ENCODE results near the gene SH3PXD2A.

The SH3PXD2A gene

DNA sequence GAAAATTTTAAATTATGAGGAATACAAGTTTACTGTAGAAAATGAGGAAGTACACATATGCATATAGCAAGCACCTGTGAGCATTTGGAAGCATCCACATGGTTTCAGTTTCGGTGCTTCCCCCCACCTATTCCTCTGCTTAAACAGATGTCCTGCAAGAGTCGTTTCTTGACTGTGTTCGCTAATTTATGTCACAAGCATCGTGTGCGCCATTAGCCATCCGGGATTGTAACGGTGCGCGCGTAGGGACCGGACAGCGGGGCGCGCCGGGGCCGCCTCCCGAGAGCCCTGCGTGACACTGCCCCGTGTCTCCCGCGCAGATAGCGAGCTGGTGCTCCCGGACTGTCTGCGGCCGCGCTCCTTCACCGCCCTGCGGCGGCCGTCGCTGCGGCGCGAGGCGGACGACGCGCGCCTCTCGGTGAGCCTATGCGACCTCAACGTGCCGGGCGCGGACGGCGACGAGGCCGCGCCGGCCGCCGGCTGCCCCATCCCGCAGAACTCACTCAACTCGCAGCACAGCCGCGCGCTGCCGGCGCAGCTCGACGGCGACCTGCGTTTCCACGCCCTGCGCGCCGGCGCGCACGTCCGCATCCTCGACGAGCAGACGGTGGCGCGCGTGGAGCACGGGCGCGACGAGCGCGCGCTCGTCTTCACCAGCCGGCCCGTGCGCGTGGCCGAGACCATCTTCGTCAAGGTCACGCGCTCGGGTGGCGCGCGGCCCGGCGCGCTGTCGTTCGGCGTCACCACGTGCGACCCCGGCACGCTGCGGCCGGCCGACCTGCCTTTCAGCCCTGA lies 271.0 kb downstream of the SH3PXD2A start:
- peak in 1 of 2 donors; percentile 14 for DNase-seq (ENCODE audit: low read depth in 2 of 2)
- peak overlapping the region; percentile 14 to 36 for H3K4me3 ChIP-seq (replicated peaks in 1 of 2; ENCODE audit: low read depth in 2 of 2, low read length in 2 of 2)
- TF ChIP-seq, protein P1, sequence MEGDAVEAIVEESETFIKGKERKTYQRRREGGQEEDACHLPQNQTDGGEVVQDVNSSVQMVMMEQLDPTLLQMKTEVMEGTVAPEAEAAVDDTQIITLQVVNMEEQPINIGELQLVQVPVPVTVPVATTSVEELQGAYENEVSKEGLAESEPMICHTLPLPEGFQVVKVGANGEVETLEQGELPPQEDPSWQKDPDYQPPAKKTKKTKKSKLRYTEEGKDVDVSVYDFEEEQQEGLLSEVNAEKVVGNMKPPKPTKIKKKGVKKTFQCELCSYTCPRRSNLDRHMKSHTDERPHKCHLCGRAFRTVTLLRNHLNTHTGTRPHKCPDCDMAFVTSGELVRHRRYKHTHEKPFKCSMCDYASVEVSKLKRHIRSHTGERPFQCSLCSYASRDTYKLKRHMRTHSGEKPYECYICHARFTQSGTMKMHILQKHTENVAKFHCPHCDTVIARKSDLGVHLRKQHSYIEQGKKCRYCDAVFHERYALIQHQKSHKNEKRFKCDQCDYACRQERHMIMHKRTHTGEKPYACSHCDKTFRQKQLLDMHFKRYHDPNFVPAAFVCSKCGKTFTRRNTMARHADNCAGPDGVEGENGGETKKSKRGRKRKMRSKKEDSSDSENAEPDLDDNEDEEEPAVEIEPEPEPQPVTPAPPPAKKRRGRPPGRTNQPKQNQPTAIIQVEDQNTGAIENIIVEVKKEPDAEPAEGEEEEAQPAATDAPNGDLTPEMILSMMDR (IDR thresholded peaks at IDR 0.05; ENCODE audit: low read depth, low read length), result no peak

DNA sequence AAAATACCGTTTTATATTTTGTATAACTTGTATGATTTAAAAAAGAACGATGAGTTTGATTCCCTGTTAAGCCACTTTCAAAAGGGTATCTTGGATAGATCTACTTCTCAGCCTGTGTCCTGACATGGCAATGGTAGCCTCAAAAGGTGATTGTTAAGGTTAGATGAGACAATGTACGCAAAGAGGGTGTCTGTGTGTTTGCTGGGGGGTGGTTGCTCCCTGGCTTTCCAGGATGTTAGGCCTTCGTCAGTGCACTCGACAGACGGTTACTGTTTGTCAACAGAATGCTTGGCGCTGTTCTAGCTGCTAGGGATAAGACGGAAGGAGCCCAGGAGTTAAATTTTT lies 271.5 kb downstream of the SH3PXD2A start:
- TF ChIP-seq, protein P1 (IDR thresholded peaks at IDR 0.05; ENCODE audit: low read depth, low read length), result no peak
- no peak overlapping the region for H3K4me3 ChIP-seq (replicated peaks in 1 of 2; ENCODE audit: low read depth in 2 of 2, low read length in 2 of 2)
- DNase-seq (ENCODE audit: low read depth in 2 of 2), result no peak

DNA sequence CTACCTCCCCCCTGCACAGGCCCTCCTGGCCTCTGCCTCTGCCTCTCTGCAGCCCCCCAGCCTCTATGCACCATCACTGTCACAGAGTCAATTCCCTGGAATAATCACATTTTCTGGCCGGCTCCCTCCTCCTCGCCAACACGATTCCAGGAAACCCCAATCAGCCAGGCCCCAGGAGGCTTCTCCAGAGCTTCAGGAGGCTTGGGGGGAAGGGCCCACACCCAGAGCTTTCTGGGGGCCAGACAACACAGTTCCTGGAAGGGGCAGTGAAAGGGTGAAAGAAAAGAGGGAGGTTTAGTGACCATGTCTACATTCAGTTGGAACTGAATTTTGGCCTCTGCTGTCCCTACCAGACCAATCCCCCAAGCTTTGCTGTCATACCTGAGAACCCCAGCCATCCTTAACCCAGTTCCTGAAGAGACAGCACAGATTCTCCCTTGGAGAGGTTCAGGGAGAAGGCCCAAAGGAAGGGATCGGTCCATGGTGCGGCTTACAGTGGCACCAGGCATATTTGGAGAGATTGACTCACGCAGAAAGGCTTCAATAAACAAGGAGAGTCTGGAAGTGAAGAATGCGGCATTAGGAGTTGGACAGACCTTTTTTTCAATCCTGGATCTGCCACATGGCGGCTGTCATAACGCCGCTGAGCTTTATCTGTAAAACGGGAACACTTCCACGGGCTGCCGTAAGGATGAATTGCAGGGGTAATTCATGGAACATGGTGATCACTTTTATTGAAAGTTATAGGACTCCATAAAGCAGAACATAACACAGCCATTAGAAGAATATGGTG lies 272.8 kb downstream of the SH3PXD2A start:
- TF ChIP-seq, protein P1 (IDR thresholded peaks at IDR 0.05; ENCODE audit: low read depth, low read length), result no peak
- DNase-seq (ENCODE audit: low read depth in 2 of 2), result no peak
- no peak overlapping the region for H3K4me3 ChIP-seq (replicated peaks in 1 of 2; ENCODE audit: low read depth in 2 of 2, low read length in 2 of 2)

DNA sequence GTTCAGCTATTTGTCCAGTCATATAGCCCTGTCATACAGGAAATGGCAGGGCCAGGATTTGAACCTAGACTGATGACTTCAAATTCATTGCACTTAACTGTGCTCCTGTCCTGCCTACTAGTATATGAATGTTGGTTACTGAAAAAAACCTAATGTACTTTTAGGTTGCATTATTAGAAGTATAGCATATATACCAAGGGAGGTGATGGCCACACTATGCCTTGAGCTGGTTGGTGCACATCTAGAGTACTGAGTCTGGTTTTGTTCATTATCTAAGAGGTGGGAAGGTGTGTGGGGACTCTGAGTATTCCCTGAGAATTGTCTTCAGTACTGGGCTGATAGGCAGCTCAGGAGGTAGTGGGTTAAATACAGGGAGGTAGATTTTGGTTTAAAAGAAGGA lies 273.9 kb downstream of the SH3PXD2A start:
- TF ChIP-seq, protein P1 (IDR thresholded peaks at IDR 0.05; ENCODE audit: low read depth, low read length), result no peak
- H3K4me3 ChIP-seq (replicated peaks in 1 of 2; ENCODE audit: low read depth in 2 of 2, low read length in 2 of 2), result no peak overlapping the region
- peak in 1 of 2 donors; percentile 16 for DNase-seq (ENCODE audit: low read depth in 2 of 2)

DNA sequence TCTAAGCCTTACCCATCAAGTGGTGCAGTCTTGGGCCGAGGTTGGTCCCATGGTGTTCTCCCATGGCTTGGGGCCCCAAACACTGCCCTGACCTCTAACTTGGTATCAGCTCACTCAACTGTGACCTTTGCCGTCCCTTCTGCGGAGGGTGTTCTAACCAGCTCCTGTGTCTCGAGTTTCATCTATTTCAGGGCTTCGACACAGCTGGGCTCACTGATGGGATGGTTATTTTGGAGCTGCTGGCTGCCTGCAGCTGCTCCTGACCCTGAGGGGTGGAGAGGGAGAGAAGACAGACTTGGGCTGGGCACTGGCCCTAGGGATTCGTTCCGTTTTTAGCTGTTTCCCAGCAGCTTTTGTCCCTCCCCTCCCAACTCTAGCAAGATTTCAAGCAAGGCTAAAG lies 274.9 kb downstream of the SH3PXD2A start:
- TF ChIP-seq, protein P1 (IDR thresholded peaks at IDR 0.05; ENCODE audit: low read depth, low read length), result no peak
- DNase-seq (ENCODE audit: low read depth in 2 of 2), result no peak
- no peak overlapping the region for H3K4me3 ChIP-seq (replicated peaks in 1 of 2; ENCODE audit: low read depth in 2 of 2, low read length in 2 of 2)

DNA sequence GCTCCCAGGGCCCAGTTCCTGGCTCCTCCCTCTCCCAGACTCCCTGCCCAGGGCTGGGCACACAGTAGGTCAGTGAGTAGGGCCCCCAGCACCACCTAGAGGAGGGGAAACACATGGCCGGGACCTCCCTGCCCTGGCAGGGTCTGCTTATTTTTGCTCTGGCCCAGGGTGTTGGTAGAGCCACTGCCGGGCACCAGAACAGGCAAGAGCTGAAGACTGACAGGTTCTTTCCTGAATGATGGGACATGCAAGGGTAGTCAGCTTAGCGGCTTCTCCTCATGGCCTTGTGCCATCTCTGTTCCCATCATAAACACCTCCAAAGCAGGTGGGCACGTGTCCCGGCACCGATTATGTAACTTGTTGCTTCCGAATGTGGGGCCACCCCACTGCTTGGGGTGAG lies 275.4 kb downstream of the SH3PXD2A start:
- TF ChIP-seq, protein P1 (IDR thresholded peaks at IDR 0.05; ENCODE audit: low read depth, low read length), result no peak
- DNase-seq (ENCODE audit: low read depth in 2 of 2), result no peak

More for the DNA sequence above, 275.4 kb downstream of the SH3PXD2A start:
- H3K4me3 ChIP-seq (replicated peaks in 1 of 2; ENCODE audit: low read depth in 2 of 2, low read length in 2 of 2), result no peak overlapping the region

Data from cardiac fibroblast (primary cell).